GM13977 (cell line): ENCODE results near the gene YTHDF1.

Experiments used
- DNase-seq: peaks from one replicate; pipeline ENCODE4 v3.0.0; 2012; ENCODE audit warnings: low spot score
- CTCF ChIP-seq: IDR thresholded peaks from 2 replicates; pipeline ENCODE4 v1.5.1; 2012; ENCODE audit warnings: mild to moderate bottlenecking, control low read depth; ENCODE audit not compliant: insufficient read depth; ENCODE audit errors: extremely low read depth, missing control alignments
- in situ Hi-C: fragments of 300-500 bp; cut with MboI; formaldehyde crosslinking; loops from one replicate; pipeline ENCODE4 v1.12.0; 2022; ENCODE audit warnings: low sequenced_read_pairs, low pct_unique_long_range_greater_than_20kb, mixed read lengths, inconsistent platforms; ENCODE audit not compliant: unreplicated experiment

YTHDF1 gene

GRCh38 chr20:63178889-63179686, 36.8 kb downstream of the YTHDF1 start:
- peak; percentile 91 for DNase-seq

DNA sequence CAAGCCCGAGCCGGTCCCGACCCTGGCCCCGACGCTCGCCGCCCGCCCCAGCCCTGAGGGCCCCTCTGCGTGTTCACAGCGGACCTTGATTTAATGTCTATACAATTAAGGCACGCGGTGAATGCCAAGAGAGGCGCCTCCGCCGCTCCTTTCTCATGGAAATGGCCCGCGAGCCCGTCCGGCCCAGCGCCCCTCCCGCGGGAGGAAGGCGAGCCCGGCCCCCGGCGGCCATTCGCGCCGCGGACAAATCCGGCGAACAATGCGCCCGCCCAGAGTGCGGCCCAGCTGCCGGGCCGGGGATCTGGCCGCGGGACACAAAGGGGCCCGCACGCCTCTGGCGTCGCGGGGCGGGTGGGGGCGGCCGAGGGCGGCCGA, 37.5 kb downstream of the YTHDF1 start:
- in situ Hi-C loops = no loop called here
- no peak for TF ChIP-seq CTCF
- peak; percentile 60 for DNase-seq

More at GRCh38 chr20:63178889-63179686, 36.8 kb downstream of the YTHDF1 start:
- in situ Hi-C loops = no loop called here
- TF ChIP-seq CTCF = peak; percentile 80

GRCh38 chr20:63177785-63178445, 38.0 kb downstream of the YTHDF1 start:
- TF ChIP-seq CTCF = no peak
- no peak for DNase-seq
- in situ Hi-C loops = no loop called here

GRCh38 chr20:63177134-63177784, 38.7 kb downstream of the YTHDF1 start:
- in situ Hi-C loops = no loop called here
- no peak for TF ChIP-seq CTCF
- DNase-seq = no peak

DNA sequence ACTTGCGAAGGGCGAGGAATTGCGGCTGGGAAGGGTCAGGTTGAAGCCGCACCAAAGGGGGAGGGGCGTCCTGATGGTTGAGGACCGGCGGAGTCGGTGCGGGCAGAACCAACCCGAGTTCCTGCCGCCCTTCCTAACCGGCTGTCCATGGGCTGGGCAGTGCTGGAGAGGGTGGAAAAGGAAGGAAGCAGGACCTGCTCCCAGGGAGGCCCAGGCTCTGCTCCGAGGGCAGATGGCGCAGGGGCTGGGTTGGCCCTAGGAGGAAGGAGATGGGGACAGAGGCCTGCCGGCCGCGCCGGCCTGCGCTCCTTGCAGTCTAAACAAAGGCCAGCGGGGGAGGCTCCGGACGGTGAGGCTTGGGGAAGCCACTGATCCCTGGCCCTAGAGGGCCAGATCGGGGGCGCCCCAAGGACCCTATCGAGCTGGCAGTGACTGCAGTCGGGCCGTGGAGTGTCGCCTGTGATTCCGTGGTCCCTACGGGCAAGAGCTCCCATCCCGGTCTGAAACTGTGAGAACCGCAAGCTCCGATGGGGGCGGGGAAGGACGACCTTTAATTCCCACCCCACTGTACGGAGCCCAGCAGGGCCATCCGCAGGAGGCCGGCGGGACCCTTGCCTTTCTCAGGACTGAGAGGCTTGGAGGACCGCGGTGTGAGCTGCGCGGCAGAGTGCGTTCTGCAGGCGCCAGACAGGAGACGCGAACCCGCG, 39.4 kb downstream of the YTHDF1 start:
- in situ Hi-C loops = no loop called here
- DNase-seq = no peak
- no peak for TF ChIP-seq CTCF

- no peak for TF ChIP-seq CTCF
- DNase-seq = no peak
- in situ Hi-C loops = no loop called here
Measured at GRCh38 chr20:63176034-63176426, 39.9 kb downstream of the YTHDF1 start.
